ENCODE measurements around the gene CDADC1.
"Not testable (repeated sequence)": the region's sequence is repeated elsewhere in the genome, so short reads cannot be mapped to it uniquely, and the experiment has no call there.

Gene CDADC1

DNA sequence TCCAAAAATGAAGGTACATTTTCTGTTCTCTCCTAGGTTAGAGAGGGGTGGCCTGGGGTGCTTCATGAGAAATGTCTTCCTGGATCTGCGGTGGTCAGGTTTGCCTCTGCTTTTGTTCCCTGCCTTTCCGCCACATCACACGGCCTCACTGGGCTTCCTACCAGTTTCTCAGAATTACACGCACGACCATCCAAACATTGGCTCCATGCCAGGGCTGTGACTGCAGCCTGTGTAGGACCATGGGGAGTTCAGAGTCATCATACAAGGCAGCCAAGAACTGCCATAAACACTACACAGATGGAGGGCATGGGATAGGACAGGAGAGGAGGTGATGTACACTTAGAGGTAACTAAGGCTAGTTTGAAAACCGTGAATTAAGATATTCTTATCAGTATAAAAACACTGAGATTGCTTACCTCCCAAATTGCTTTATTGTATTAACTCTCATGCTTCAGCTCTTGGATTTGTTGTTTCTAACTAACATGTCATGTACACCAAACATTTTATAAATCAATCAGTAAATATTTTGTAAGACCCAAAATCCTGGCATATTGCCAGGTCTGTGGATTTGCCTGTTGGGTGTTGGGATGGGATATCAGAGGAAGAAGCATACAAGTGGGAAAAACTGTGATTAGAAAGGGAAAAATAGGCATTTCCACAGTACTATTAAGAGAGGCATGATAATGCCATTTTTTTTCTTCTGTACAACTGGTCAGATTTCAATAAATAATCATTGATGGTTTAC is 45.2 kb downstream of the CDADC1 start:
- no peak overlapping the region for H3K27ac ChIP-seq
- H3K9ac ChIP-seq (ENCODE audit: insufficient read length), result no peak overlapping the region
- TF ChIP-seq POLR2AphosphoS5 (IDR thresholded peaks at IDR 0.05; ENCODE audit: borderline replicate concordance, low read depth, low read length), result no peak
- H3K36me3 ChIP-seq (ENCODE audit: insufficient read depth, low read length), result no peaks in the 10 kb centered on the region
- H3K4me3 ChIP-seq, result no peak overlapping the region
- no peak for DNase-seq (ENCODE audit: low read depth, low spot score)
- no peaks in the 10 kb centered on the region for H3K9me3 ChIP-seq (ENCODE audit: low read depth, low read length)

GRCh38 chr13:49294723-49295122 is 47.0 kb downstream of the CDADC1 start:
- H3K9ac ChIP-seq (ENCODE audit: insufficient read length); H3K36me3 ChIP-seq (ENCODE audit: insufficient read depth, low read length); DNase-seq (ENCODE audit: low read depth, low spot score); H3K4me3 ChIP-seq; H3K9me3 ChIP-seq (ENCODE audit: low read depth, low read length); H3K27ac ChIP-seq: not testable (repeated sequence)

DNA sequence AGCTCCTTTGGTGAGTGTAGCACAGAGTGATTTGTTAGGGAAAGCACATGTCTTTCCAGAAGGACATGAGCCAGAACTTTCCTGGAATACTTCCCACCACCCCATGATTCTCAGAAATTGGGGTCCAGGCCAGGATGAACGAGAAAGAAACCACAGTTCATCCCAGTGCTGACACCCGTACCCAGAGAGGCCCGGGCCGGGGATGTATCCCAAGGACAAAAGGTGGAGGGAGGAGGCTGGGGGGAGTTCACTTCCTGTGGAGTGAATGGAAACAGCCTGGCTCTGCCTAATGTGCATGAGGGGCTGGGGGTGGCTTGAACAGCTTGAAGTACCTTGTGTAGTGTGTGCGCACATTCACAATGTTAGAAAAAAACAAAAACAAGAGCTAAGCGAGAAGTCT is 47.5 kb downstream of the CDADC1 start:
- H3K4me3 ChIP-seq, result no peak overlapping the region
- H3K9me3 ChIP-seq (ENCODE audit: low read depth, low read length), result no peaks in the 10 kb centered on the region
- H3K9ac ChIP-seq (ENCODE audit: insufficient read length), result no peak overlapping the region
- TF ChIP-seq EZH2 (IDR thresholded peaks at IDR 0.05) (no peak), POLR2AphosphoS5 (IDR thresholded peaks at IDR 0.05; ENCODE audit: borderline replicate concordance, low read depth, low read length) (no peak), FOXP2 (optimal IDR thresholded peaks at IDR 0.05; ENCODE audit: control extremely low read depth, extremely low read length, insufficient read depth) (no peak)
- no peak overlapping the region for H3K27ac ChIP-seq
- no peak for DNase-seq (ENCODE audit: low read depth, low spot score)
- H3K36me3 ChIP-seq (ENCODE audit: insufficient read depth, low read length), result no peaks in the 10 kb centered on the region

DNA sequence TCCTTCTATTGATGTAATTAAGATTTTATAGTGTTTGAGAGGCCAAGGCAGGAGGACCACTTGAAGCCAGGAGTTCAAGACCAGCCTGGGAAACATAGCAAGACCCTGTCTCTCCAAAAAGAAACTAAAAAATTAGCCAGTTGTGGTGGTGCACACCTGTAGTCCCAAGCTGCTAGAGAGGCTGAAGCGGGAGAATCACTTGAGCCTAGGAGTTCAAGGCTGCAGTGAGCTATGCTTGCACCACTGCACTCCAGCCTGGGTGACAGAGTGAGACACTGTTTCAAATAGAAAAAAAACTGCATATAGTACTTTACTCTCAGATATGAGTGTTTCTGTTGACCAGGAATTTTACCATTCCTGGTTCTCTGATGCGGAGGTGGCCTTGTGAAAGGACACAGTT is 48.9 kb downstream of the CDADC1 start:
- H3K36me3 ChIP-seq (ENCODE audit: insufficient read depth, low read length), result no peaks in the 10 kb centered on the region
- no peak for DNase-seq (ENCODE audit: low read depth, low spot score)
- no peak overlapping the region for H3K9ac ChIP-seq (ENCODE audit: insufficient read length)

DNA sequence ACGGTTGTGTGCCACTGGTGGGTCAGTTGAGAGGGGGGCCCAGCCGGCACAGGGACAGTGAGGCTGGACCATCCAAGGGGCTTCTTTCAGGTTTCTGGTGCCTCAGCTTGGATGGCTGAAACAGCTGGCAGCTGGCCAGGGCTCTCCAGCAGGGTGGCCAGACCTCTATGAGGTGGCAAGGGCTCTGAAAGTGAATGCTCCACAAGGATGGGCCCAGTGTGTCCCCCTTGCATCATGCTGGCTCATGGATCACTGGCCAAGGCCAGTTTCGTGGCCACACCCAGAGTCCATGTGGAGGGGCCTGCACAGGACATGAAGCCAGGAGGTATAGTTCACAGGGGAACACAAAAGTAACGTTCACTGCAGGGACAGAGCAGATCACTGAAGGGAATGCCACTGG is 49.6 kb downstream of the CDADC1 start:
- no peaks in the 10 kb centered on the region for H3K36me3 ChIP-seq (ENCODE audit: insufficient read depth, low read length)
- H3K4me3 ChIP-seq, result no peak overlapping the region
- TF ChIP-seq POLR2AphosphoS5 (IDR thresholded peaks at IDR 0.05; ENCODE audit: borderline replicate concordance, low read depth, low read length), result no peak
- TF ChIP-seq EZH2 (IDR thresholded peaks at IDR 0.05), result no peak
- TF ChIP-seq FOXP2 (optimal IDR thresholded peaks at IDR 0.05; ENCODE audit: control extremely low read depth, extremely low read length, insufficient read depth), result no peak
- no peak overlapping the region for H3K9ac ChIP-seq (ENCODE audit: insufficient read length)
- DNase-seq (ENCODE audit: low read depth, low spot score), result no peak
- H3K9me3 ChIP-seq (ENCODE audit: low read depth, low read length), result no peaks in the 10 kb centered on the region
- no peak overlapping the region for H3K27ac ChIP-seq

More for the DNA sequence above, 48.9 kb downstream of the CDADC1 start:
- Histone ChIP-seq H3K9me3 (ENCODE audit: low read depth, low read length) (no peaks in the 10 kb centered on the region), H3K4me3 (no peak overlapping the region), H3K27ac (no peak overlapping the region)
- no peak for TF ChIP-seq EZH2 (IDR thresholded peaks at IDR 0.05)
- no peak for TF ChIP-seq FOXP2 (optimal IDR thresholded peaks at IDR 0.05; ENCODE audit: control extremely low read depth, extremely low read length, insufficient read depth)
- no peak for TF ChIP-seq POLR2AphosphoS5 (IDR thresholded peaks at IDR 0.05; ENCODE audit: borderline replicate concordance, low read depth, low read length)

DNA sequence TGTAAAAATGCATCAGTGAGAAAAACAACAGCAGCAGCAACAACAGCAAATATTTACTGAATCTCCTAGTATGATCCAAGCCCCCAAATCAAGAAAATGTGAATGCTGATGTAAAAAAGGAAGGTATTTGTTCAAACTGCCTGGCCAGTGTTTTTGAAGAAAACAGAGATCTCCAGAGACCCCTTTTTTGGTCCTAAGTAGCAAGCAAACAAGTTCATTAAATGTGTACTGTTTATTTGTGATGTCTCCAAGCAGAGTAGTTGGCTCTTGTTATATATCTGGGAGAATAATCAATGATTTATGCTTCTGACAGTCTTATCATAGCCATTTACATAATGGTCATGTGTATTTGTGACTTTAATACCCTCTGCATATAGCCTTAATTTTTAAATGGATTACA is 50.7 kb downstream of the CDADC1 start:
- Histone ChIP-seq H3K9ac (ENCODE audit: insufficient read length) (no peak overlapping the region), H3K36me3 (ENCODE audit: insufficient read depth, low read length) (no peaks in the 10 kb centered on the region), H3K27ac (no peak overlapping the region), H3K9me3 (ENCODE audit: low read depth, low read length) (no peaks in the 10 kb centered on the region), H3K4me3 (no peak overlapping the region)
- DNase-seq (ENCODE audit: low read depth, low spot score), result no peak
- no peak for TF ChIP-seq FOXP2 (optimal IDR thresholded peaks at IDR 0.05; ENCODE audit: control extremely low read depth, extremely low read length, insufficient read depth)
- no peak for TF ChIP-seq POLR2AphosphoS5 (IDR thresholded peaks at IDR 0.05; ENCODE audit: borderline replicate concordance, low read depth, low read length)
- no peak for TF ChIP-seq EZH2 (IDR thresholded peaks at IDR 0.05)

GRCh38 chr13:49298903-49299605 is 51.3 kb downstream of the CDADC1 start:
- no peaks in the 10 kb centered on the region for H3K36me3 ChIP-seq (ENCODE audit: insufficient read depth, low read length)
- no peak overlapping the region for H3K27ac ChIP-seq
- no peak for DNase-seq (ENCODE audit: low read depth, low spot score)
- H3K9me3 ChIP-seq (ENCODE audit: low read depth, low read length), result no peaks in the 10 kb centered on the region
- no peak for TF ChIP-seq EZH2 (IDR thresholded peaks at IDR 0.05)
- TF ChIP-seq FOXP2 (optimal IDR thresholded peaks at IDR 0.05; ENCODE audit: control extremely low read depth, extremely low read length, insufficient read depth), result no peak
- TF ChIP-seq POLR2AphosphoS5 (IDR thresholded peaks at IDR 0.05; ENCODE audit: borderline replicate concordance, low read depth, low read length), result no peak
- H3K4me3 ChIP-seq, result no peak overlapping the region
- no peak overlapping the region for H3K9ac ChIP-seq (ENCODE audit: insufficient read length)

DNA sequence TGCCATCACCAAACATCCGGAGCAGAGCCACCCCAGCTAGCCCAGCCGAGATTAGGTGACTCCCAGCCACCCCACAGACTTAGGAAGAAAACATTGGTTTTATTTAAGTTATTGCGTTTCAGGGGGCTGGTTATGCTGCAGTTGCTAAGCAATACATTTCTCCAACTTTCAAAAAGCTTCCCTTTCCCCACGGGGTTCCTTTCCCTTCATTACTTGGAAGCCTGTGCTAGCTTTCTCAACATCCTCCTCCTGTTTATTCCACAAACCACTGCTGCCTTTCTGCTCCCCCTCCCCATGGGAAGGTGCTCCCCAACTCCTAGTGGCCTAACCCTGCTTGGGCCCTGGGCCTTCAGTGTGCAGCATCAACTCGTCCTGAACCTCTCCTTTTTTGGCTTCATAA is 52.6 kb downstream of the CDADC1 start:
- H3K9ac ChIP-seq (ENCODE audit: insufficient read length), result no peak overlapping the region

More for the DNA sequence above, 52.6 kb downstream of the CDADC1 start:
- no peaks in the 10 kb centered on the region for H3K9me3 ChIP-seq (ENCODE audit: low read depth, low read length)
- no peak for TF ChIP-seq FOXP2 (optimal IDR thresholded peaks at IDR 0.05; ENCODE audit: control extremely low read depth, extremely low read length, insufficient read depth)
- TF ChIP-seq EZH2 (IDR thresholded peaks at IDR 0.05), result no peak
- no peak for TF ChIP-seq POLR2AphosphoS5 (IDR thresholded peaks at IDR 0.05; ENCODE audit: borderline replicate concordance, low read depth, low read length)
- no peak overlapping the region for H3K4me3 ChIP-seq
- no peak overlapping the region for H3K27ac ChIP-seq
- no peaks in the 10 kb centered on the region for H3K36me3 ChIP-seq (ENCODE audit: insufficient read depth, low read length)
- no peak for DNase-seq (ENCODE audit: low read depth, low spot score)

Measured in SK-N-MC (cell line).